ENCODE data around the gene PRKAG2.

Gene PRKAG2

GRCh38 chr7:151720280-151720679, 156.6 kb downstream of the PRKAG2 start:
- DNase-seq, result no peak

GRCh38 chr7:151719897-151720242, 157.0 kb downstream of the PRKAG2 start:
- DNase-seq, result no peak

GRCh38 chr7:151719031-151719896, 157.7 kb downstream of the PRKAG2 start:
- no peak for DNase-seq

GRCh38 chr7:151717918-151718317, 159.0 kb downstream of the PRKAG2 start:
- no peak for DNase-seq

- no peak for DNase-seq
Measured at GRCh38 chr7:151717415-151717814, 159.5 kb downstream of the PRKAG2 start.

GRCh38 chr7:151716323-151716722, 160.6 kb downstream of the PRKAG2 start:
- DNase-seq, result no peak

- no peak for DNase-seq
Measured at GRCh38 chr7:151715666-151716315, 161.1 kb downstream of the PRKAG2 start.

GRCh38 chr7:151714201-151714600, 162.7 kb downstream of the PRKAG2 start:
- DNase-seq, result no peak

- no peak for DNase-seq
Measured at GRCh38 chr7:151712810-151713125, 164.1 kb downstream of the PRKAG2 start.

- no peak for DNase-seq
Measured at GRCh38 chr7:151711906-151712809, 164.8 kb downstream of the PRKAG2 start.

- no peak for DNase-seq
Measured at GRCh38 chr7:151711435-151711872, 165.5 kb downstream of the PRKAG2 start.

GRCh38 chr7:151710646-151711434, 166.1 kb downstream of the PRKAG2 start:
- no peak for DNase-seq

GRCh38 chr7:151710121-151710640, 166.7 kb downstream of the PRKAG2 start:
- DNase-seq, result no peak

GRCh38 chr7:151709141-151710038, 167.5 kb downstream of the PRKAG2 start:
- no peak for DNase-seq

GRCh38 chr7:151708610-151709009, 168.3 kb downstream of the PRKAG2 start:
- DNase-seq, result no peak

GRCh38 chr7:151707757-151708156, 169.2 kb downstream of the PRKAG2 start:
- no peak for DNase-seq

GRCh38 chr7:151707105-151707469, 169.8 kb downstream of the PRKAG2 start:
- no peak for DNase-seq

- DNase-seq, result no peak
Measured at GRCh38 chr7:151706277-151707104, 170.4 kb downstream of the PRKAG2 start.

GRCh38 chr7:151705636-151706276, 171.2 kb downstream of the PRKAG2 start:
- DNase-seq, result no peak
